GM12891 (cell line): Measurements from ENCODE around the gene RBM23.

Experiments
- DNase-seq: peaks from one replicate; pipeline ENCODE4 v3.0.0; 2011; ENCODE audit warnings: low spot score; ENCODE audit not compliant: insufficient read length
- FAIRE-seq: peaks from 2 replicates; lab custom pipeline; 2011; peaks lifted over from hg19 to GRCh38; lab: Jason Lieb, UNC
- PAX5 ChIP-seq: IDR thresholded peaks from 2 replicates; pipeline ENCODE4 v1.6.1; 2011; ENCODE audit warnings: low read length, moderate library complexity, mild to moderate bottlenecking; ENCODE audit not compliant: insufficient read depth, severe bottlenecking
- POLR2A ChIP-seq: IDR thresholded peaks from 2 replicates; pipeline ENCODE4 v1.6.1; 2011; ENCODE audit warnings: low read depth, low read length, control low read depth
- POLR2AphosphoS5 ChIP-seq: IDR thresholded peaks from 2 replicates; pipeline ENCODE4 v1.6.1; 2011; ENCODE audit warnings: low read depth, low read length, control low read depth
- POU2F2 ChIP-seq: IDR thresholded peaks from 2 replicates; pipeline ENCODE4 v1.6.1; 2011; ENCODE audit warnings: low read depth, mild to moderate bottlenecking, control low read depth, low read length, moderate library complexity
- SPI1 ChIP-seq: IDR thresholded peaks from 2 replicates; pipeline ENCODE4 v1.6.1; 2011; ENCODE audit warnings: low read depth, low read length, control low read depth
- TAF1 ChIP-seq: IDR thresholded peaks from 2 replicates; pipeline ENCODE4 v1.6.1; 2011; ENCODE audit warnings: low read depth, low read length, control low read depth

RBM23 gene

DNA sequence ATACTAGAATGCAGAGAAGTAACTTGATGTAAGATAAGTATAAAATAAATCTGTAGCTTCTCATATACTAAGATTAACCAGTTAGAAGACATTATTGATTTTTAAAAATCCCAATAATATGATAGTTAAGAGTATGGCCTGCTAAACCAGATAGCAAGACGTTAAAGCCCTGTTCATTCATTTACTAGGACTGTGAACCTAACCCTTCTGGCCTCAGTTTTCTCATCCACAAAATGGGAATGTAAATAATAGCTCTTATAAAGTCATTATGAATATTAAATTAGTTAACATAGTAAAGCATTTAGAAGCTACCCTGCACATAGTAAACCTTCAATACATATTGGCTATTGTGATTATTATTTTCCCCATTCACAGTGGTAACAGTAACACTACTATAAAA is 16.2 kb upstream of the RBM23 start:
- no peak for TF ChIP-seq POLR2AphosphoS5
- TF ChIP-seq POU2F2: no peak
- TF ChIP-seq SPI1: no peak
- TF ChIP-seq TAF1: no peak
- no peak for TF ChIP-seq PAX5
- no peak for TF ChIP-seq POLR2A
- DNase-seq (no peak), FAIRE-seq (no peak)

DNA sequence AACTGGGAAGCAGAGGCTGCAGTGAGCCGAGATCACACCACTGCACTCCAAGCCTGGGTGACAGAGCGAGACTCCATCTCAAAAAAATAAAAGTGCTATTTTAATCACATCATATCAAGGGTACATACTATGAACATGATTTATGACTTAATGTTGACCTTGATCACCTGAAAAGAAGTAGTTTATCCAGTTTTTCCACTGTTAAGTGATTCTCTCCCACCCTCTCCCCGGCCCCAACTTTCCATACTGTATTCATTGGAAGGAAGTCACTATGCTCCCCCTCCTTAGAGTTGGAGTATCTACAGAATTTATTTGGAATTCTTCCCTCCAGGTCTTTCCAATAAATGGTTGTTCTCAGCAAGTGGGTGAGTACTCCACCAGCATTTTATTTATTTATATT is 13.2 kb upstream of the RBM23 start:
- no peak for DNase-seq
- no peak for TF ChIP-seq POLR2A
- no peak for TF ChIP-seq PAX5
- no peak for TF ChIP-seq POU2F2
- no peak for TF ChIP-seq POLR2AphosphoS5
- no peak for TF ChIP-seq SPI1
- no peak for TF ChIP-seq TAF1
- FAIRE-seq: no peak

DNA sequence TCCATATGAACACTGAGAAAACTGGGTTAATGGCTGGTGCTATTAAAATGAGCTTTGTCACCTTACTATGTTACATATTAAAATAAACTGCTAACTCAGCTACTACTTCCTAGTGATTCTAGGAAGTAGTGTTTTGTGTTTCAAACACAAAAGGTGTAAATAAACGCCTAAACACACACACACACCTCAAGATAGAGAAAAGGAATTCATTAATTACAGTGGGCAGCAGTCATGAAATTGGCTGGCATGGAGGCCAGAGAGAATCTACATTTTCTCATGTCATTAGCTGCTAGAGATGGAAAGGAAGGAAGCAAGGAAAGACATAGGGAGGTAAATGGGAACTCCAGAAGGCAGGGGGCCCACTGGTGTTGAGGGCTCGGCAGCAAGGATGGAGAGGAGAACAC is 11.0 kb upstream of the RBM23 start:
- FAIRE-seq (no peak), DNase-seq (no peak)

DNA sequence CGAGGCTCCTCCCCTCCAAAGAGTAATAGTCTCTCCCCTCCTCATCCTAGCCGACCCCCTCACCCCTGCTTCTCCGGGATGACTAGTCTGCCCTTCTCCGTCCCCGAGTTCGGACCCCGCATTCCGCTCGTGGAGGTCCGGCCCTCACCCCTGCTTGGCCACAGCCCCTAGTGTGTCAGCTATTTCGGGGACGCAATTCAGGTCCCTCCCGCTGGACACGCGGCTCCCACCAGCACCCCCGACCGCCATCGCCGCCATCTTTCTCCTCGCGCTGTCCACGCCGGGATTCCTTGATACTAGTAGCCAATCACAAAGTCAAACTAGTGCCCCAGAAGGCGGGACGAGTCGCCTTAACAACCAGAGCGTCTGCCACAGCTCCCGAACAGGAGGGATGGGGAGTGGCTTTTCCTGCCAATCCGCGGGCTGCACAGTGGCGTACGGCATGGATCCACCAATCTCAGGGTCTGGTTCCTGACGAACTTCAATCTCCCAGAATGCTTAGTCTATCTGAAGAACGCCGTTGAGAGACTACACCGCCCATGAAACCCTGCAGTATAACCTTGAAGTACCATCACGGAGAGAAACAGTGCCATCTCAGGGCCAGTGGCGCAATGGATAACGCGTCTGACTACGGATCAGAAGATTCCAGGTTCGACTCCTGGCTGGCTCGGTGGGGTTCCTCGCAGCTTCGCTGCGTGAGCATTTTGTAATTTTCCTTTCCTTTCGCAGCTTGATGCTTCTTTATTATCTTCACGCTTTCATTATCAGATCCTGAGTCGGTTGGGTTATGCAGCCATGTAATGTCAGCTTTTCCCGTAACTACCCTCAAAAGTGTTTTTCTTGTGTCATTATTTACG is 10.4 kb upstream of the RBM23 start, which contains the start of gene PRMT5:
PRMT5 (minus strand) TSS at position 273 of the 857 bp plus-strand sequence; CDS start at position 258, 15 bp downstream.
- peak; percentile 80 for DNase-seq
- FAIRE-seq: peak; percentile 95
- TF ChIP-seq POLR2A (peak; percentile 89), TAF1 (peak; percentile 92), POU2F2 (peak; percentile 62; the same call in 1 of the 2 replicates), SPI1 (no peak), PAX5 (peak; percentile 6), POLR2AphosphoS5 (peak; percentile 91)

More for the DNA sequence above, 11.0 kb upstream of the RBM23 start:
- TF ChIP-seq SPI1 (no peak), POLR2AphosphoS5 (no peak), POLR2A (no peak), TAF1 (no peak), PAX5 (no peak), POU2F2 (no peak)

DNA sequence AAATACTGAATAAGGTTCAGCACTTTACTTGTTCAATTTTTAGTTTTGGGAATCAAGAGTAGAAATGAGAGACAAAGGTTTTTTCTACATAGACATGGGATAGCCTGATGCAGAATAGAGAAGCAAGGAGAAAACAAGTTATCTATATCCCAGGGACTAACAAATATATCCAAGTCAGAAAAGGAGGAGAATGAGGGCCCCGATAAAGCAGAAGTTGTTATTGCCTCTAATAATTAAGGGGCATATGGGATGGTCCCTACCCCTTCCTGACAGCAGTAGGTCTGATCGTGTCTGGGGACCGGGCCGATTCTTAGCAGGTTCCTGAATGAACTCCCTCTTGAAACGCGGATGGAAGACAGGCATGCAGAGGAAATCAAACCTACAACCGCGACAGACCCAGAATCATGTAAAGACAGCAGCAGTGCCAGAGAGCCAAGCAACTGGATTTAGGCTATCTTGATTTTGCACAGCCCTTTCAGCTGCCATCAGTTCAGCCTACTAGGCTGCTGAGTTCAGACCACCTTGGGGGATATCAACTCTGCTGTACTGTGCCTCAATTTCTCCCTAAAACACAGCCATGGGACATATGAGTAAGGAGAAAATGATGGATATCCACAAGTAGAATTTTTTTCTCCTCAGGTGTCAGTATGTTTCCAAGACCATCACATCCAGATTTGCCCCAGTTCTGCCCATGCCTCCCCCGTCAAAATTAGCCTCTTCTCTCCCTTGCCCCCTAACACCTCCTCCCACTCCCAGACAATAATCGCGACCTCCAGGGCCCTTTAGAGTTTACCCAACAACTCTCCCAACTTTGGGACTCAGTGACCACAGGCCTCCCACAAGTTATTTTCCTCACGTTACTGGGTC is 9.5 kb upstream of the RBM23 start:
- no peak for DNase-seq
- TF ChIP-seq PAX5: no peak
- peak; percentile 37; the same call in 1 of the 2 replicates for TF ChIP-seq POLR2AphosphoS5

DNA sequence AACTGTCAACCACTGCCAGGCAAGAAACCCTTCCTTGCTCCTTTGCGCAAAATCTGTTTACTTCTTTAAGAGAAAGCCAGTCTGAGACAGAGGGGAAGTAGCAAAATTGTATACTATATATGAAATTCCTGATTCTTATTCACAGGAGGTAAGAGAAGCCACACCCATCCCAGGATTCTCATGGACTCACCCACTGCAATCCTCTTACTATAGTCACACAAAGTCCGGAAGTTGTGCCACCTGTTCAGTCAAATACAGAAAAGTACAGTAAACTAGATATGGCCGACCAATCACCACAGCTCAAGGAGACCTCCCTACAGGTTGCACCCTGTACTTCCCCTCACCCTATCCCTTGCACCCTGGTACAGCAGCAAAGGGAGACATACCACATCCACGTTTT is 7.4 kb upstream of the RBM23 start:
- TF ChIP-seq POLR2AphosphoS5 (no peak), POU2F2 (no peak)
- FAIRE-seq (no peak), DNase-seq (no peak)

More for the DNA sequence above, 9.5 kb upstream of the RBM23 start:
- FAIRE-seq: no peak

DNA sequence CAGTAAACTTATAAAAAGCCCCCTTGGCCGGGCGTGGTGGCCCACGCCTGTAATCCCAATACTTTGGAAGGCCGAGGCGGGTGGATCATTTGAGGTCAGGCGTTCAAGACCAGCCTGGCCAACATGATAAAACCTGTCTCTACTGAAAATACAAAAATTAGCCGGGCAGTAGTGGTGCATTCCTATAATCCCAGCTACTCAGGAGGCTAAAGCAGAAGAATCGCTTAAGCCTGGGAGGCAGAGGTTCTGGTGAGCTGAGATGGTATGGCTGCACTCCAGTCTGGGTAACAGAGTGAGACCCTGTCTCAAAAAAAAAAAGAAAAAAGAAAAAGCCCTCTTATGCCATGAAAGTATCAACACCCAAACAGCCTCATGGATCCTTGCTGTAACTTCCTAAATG is 6.6 kb upstream of the RBM23 start:
- no peak for DNase-seq
- no peak for TF ChIP-seq POLR2AphosphoS5
- no peak for TF ChIP-seq TAF1
- no peak for TF ChIP-seq POLR2A
- no peak for TF ChIP-seq PAX5
- no peak for TF ChIP-seq SPI1
- TF ChIP-seq POU2F2: no peak
- no peak for FAIRE-seq

DNA sequence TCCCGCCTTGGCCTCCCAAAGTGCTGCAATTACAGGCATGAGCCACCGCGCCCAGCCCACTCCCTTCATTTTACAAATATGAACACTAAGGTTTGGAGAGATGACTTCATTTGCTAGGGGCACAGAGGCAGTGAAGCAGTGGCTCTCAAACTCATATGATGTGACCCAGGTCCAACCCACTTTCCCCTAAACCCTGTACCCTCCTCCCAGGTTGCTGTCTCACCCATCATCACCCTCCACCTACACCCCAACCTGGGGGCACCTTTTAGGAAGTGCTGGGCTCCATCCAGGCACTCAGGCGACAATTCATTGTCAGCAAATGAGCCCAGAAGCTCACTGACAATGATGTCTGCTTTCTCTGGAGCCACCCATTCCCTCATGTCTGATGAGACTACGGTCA is 4.8 kb upstream of the RBM23 start:
- FAIRE-seq: no peak
- TF ChIP-seq POLR2AphosphoS5 (no peak), POLR2A (no peak), POU2F2 (no peak), TAF1 (no peak), SPI1 (no peak), PAX5 (no peak)

DNA sequence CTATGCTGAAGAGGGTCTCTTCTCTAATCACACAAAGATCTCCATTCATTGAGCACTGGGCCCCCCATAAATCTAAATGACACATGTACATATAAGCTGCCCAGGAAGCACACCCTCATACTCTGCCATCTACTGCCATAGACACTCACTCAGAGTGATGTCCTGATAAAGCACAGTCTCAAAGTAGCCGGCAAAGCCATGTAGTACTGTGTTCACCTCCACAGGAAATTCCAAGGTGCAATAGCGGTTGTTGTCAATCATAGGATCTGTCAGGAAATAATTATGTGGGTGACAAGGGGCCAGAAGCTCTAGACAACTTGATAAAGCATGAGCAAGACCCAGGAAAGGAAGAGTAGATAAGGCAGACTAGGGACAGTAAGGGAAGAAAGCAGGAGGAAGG is 3.3 kb upstream of the RBM23 start:
- FAIRE-seq (no peak), DNase-seq (no peak)
- TF ChIP-seq POLR2A (no peak), POU2F2 (no peak), TAF1 (no peak), SPI1 (no peak), PAX5 (no peak), POLR2AphosphoS5 (no peak)

More for the DNA sequence above, 4.8 kb upstream of the RBM23 start:
- DNase-seq: no peak
